Nephron (organoid): ENCODE measurements around the gene CDCA3.

ENCODE experiments used
- H3K27ac Mint-ChIP-seq, 3 experiments: 2 replicates each; pipeline ENCODE4 v1.8.0; 2020; ENCODE audit warnings: mixed read lengths in 3 of 3, mild to moderate bottlenecking in 2 of 3, moderate library complexity in 1 of 3
- H3K27me3 Mint-ChIP-seq: 2 replicates; pipeline ENCODE4 v1.8.0; 2021; ENCODE audit warnings: low read depth, mild to moderate bottlenecking, moderate library complexity, mixed read lengths
- H3K36me3 Mint-ChIP-seq: 2 replicates; pipeline ENCODE4 v1.8.0; 2020; ENCODE audit warnings: low read depth, mixed read lengths
- H3K4me1 Mint-ChIP-seq: 2 replicates; pipeline ENCODE4 v1.8.0; 2020; ENCODE audit warnings: mixed read lengths
- H3K4me3 Mint-ChIP-seq, 3 experiments: 2 replicates each; pipeline ENCODE4 v1.8.0; 2020; ENCODE audit warnings: mild to moderate bottlenecking in 3 of 3, mixed read lengths in 3 of 3, moderate library complexity in 2 of 3
- H3K9me3 Mint-ChIP-seq: 2 replicates; pipeline ENCODE4 v1.8.0; 2020; ENCODE audit warnings: mixed read lengths
- CTCF ChIP-seq, 3 experiments: fragments of 200-600 bp; sonication (generic); IDR thresholded peaks; one replicate each; pipeline ENCODE4 v1.5.0; 2021; ENCODE audit warnings: antibody characterized with exemption in 3 of 3; ENCODE audit not compliant: unreplicated experiment in 3 of 3

The CDCA3 gene

GRCh38 chr12:6849427-6849826, 1.7 kb downstream of the CDCA3 start:
- Mint-ChIP-seq H3K9me3 (no peaks in the 10 kb centered on the region), H3K27ac (peak overlapping the region in 1 of 3 experiments; percentile 34), H3K4me1 (peaks cover 44% of the 10 kb centered on the region), H3K4me3 (peak overlapping the region; percentile 72 to 91 (median 91)), H3K36me3 (peaks cover 43% of the 10 kb centered on the region), H3K27me3 (no peaks in the 10 kb centered on the region)
- no peak for TF ChIP-seq CTCF (IDR thresholded peaks at IDR 0.05; ENCODE audit: unreplicated experiment in 3 of 3)

- H3K27ac Mint-ChIP-seq, result no peak overlapping the region
Observed at GRCh38 chr12:6847676-6848075, 3.4 kb downstream of the CDCA3 start.

GRCh38 chr12:6846316-6846869, 4.7 kb downstream of the CDCA3 start:
- no peak for TF ChIP-seq CTCF (IDR thresholded peaks at IDR 0.05; ENCODE audit: unreplicated experiment in 3 of 3)
- Mint-ChIP-seq H3K4me1 (peaks cover 32% of the 10 kb centered on the region), H3K27me3 (no peaks in the 10 kb centered on the region), H3K9me3 (no peaks in the 10 kb centered on the region), H3K4me3 (peak overlapping the region in 1 of 3 experiments; percentile 2), H3K27ac (no peak overlapping the region), H3K36me3 (peaks cover 55% of the 10 kb centered on the region)

More at GRCh38 chr12:6847676-6848075, 3.4 kb downstream of the CDCA3 start:
- Mint-ChIP-seq H3K36me3 (peaks cover 52% of the 10 kb centered on the region), H3K4me3 (peak overlapping the region in 2 of 3 experiments; percentile 30 to 41), H3K4me1 (peaks cover 32% of the 10 kb centered on the region), H3K9me3 (no peaks in the 10 kb centered on the region), H3K27me3 (no peaks in the 10 kb centered on the region)
- no peak for TF ChIP-seq CTCF (IDR thresholded peaks at IDR 0.05; ENCODE audit: unreplicated experiment in 3 of 3)

GRCh38 chr12:6845395-6845794, 5.7 kb downstream of the CDCA3 start:
- Mint-ChIP-seq H3K9me3 (no peaks in the 10 kb centered on the region), H3K27me3 (no peaks in the 10 kb centered on the region), H3K27ac (no peak overlapping the region), H3K4me1 (peaks cover 25% of the 10 kb centered on the region), H3K4me3 (no peak overlapping the region), H3K36me3 (peaks cover 51% of the 10 kb centered on the region)
- TF ChIP-seq CTCF (IDR thresholded peaks at IDR 0.05; ENCODE audit: unreplicated experiment in 3 of 3), result no peak

GRCh38 chr12:6843118-6843902, 7.8 kb downstream of the CDCA3 start:
- H3K27ac Mint-ChIP-seq, result no peak overlapping the region
- peaks cover 27% of the 10 kb centered on the region for H3K4me1 Mint-ChIP-seq
- no peak for TF ChIP-seq CTCF (IDR thresholded peaks at IDR 0.05; ENCODE audit: unreplicated experiment in 3 of 3)
- H3K9me3 Mint-ChIP-seq, result no peaks in the 10 kb centered on the region
- peaks cover 52% of the 10 kb centered on the region for H3K36me3 Mint-ChIP-seq
- no peaks in the 10 kb centered on the region for H3K27me3 Mint-ChIP-seq
- H3K4me3 Mint-ChIP-seq, result no peak overlapping the region
